Epithelial cell of esophagus (primary cell): ENCODE results near the gene ANKRD10.
"Not testable (repeated sequence)": the region's sequence is repeated elsewhere in the genome, so short reads cannot be mapped to it uniquely, and the experiment has no call there.

ENCODE experiments used
- DNase-seq: peaks from one replicate; pipeline ENCODE4 v3.0.0; 2010; ENCODE audit warnings: low read depth
- H3K4me3 ChIP-seq: 2 replicates; pipeline ENCODE4 v1.5.1; 2011; ENCODE audit warnings: mild to moderate bottlenecking, low read length, control low read depth
- CTCF ChIP-seq: IDR thresholded peaks from 2 replicates; pipeline ENCODE4 v1.5.1; 2011; ENCODE audit warnings: low read depth, mild to moderate bottlenecking, low read length, control low read depth, inconsistent platforms; ENCODE audit not compliant: insufficient read depth; ENCODE audit errors: missing control alignments

Gene ANKRD10

GRCh38 chr13:110841846-110842245 lies 73.0 kb downstream of the ANKRD10 start:
- DNase-seq: peak; percentile 83
- H3K4me3 ChIP-seq: no peak overlapping the region
- no peak for TF ChIP-seq CTCF

- DNase-seq: no peak
- no peak for TF ChIP-seq CTCF
- H3K4me3 ChIP-seq: no peak overlapping the region
Measured at GRCh38 chr13:110841406-110841805, 73.5 kb downstream of the ANKRD10 start.

GRCh38 chr13:110838867-110839538 lies 75.9 kb downstream of the ANKRD10 start:
- DNase-seq: no peak
- TF ChIP-seq CTCF: no peak
- no peak overlapping the region for H3K4me3 ChIP-seq

GRCh38 chr13:110838116-110838515 lies 76.8 kb downstream of the ANKRD10 start:
- no peak for DNase-seq
- TF ChIP-seq CTCF: no peak

GRCh38 chr13:110837397-110838061 lies 77.3 kb downstream of the ANKRD10 start:
- not testable (repeated sequence) for H3K4me3 ChIP-seq, DNase-seq

More at GRCh38 chr13:110838116-110838515, 76.8 kb downstream of the ANKRD10 start:
- H3K4me3 ChIP-seq: no peak overlapping the region

- no peak for TF ChIP-seq CTCF
- no peak for DNase-seq
- no peak overlapping the region for H3K4me3 ChIP-seq
Measured at GRCh38 chr13:110836605-110836903, 78.3 kb downstream of the ANKRD10 start.

- H3K4me3 ChIP-seq: no peak overlapping the region
- TF ChIP-seq CTCF: no peak
- DNase-seq: no peak
Measured at GRCh38 chr13:110835721-110836604, 78.9 kb downstream of the ANKRD10 start.
